Measurements from ENCODE around the gene TOMM20.

DNA sequence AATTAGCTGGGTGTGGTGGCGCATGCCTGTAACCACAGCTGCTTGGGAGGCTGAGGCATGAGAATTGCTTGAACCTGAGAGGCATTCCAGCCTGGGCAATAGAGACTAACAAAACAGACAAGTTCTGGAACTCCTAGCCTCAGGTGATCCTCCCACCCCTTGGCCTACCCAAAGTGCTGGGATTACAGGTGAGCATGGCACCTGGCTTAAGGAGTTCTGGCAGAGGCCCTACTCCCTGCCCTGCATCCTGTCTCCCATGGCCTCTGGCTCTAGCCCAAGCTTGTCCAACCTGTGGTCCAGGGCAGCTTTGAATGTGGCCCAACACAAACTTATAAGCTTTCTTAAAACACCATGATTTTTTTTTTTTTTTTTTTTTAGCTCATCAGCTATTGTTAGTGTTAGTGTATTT lies 20.4 kb downstream of the TOMM20 start:
- no peak for TF ChIP-seq ZNF138 (CRISPR knock-in tag; conservative IDR thresholded peaks at IDR 0.05)
- TF ChIP-seq, protein P1, sequence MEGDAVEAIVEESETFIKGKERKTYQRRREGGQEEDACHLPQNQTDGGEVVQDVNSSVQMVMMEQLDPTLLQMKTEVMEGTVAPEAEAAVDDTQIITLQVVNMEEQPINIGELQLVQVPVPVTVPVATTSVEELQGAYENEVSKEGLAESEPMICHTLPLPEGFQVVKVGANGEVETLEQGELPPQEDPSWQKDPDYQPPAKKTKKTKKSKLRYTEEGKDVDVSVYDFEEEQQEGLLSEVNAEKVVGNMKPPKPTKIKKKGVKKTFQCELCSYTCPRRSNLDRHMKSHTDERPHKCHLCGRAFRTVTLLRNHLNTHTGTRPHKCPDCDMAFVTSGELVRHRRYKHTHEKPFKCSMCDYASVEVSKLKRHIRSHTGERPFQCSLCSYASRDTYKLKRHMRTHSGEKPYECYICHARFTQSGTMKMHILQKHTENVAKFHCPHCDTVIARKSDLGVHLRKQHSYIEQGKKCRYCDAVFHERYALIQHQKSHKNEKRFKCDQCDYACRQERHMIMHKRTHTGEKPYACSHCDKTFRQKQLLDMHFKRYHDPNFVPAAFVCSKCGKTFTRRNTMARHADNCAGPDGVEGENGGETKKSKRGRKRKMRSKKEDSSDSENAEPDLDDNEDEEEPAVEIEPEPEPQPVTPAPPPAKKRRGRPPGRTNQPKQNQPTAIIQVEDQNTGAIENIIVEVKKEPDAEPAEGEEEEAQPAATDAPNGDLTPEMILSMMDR (IDR thresholded peaks at IDR 0.05) = no peak
